Testis (tissue), 3 donors: ENCODE results near the gene LRMDA. TPM values are rescaled to one million over a fixed set of nuclear protein-coding genes. Genes with fewer than 3 reads are reported as not detected.

Experiments
- DNase-seq: peaks from one replicate; pipeline ENCODE4 v3.0.0-alpha.2; 2019
- H3K27ac ChIP-seq, 2 donors: fragments of 200-600 bp; sonication (generic); one replicate each; pipeline ENCODE4 v1.5.1; 2019
- H3K27me3 ChIP-seq: fragments of 200-600 bp; sonication (generic); one replicate; pipeline ENCODE4 v1.5.1; 2019
- H3K36me3 ChIP-seq: fragments of 200-600 bp; sonication (generic); one replicate; pipeline ENCODE4 v1.5.1; 2017; ENCODE audit warnings: low read depth; ENCODE audit errors: missing control alignments
- H3K4me1 ChIP-seq: fragments of 200-600 bp; sonication (generic); one replicate; pipeline ENCODE4 v1.5.1; 2019
- H3K4me3 ChIP-seq, 2 donors: fragments of 200-600 bp; sonication (generic); one replicate each; pipeline ENCODE4 v1.5.1; 2017 to 2019
- H3K9me3 ChIP-seq: fragments of 200-600 bp; sonication (generic); one replicate; pipeline ENCODE4 v1.5.1; 2017
- POLR2A ChIP-seq: fragments of 450-650 bp; IDR thresholded peaks from one replicate; pipeline ENCODE4 v1.6.1; 2017; ENCODE audit warnings: antibody characterized with exemption, mild to moderate bottlenecking, moderate library complexity
- WGBS, 2 donors: methylation state at CpG; one replicate each; pipeline ENCODE4 v1.1.5; 2018; 5-methylcytosine and 5-hydroxymethylcytosine counted together
- intact Hi-C: fragments of 100-400 bp; cut with DNase I; formaldehyde crosslinking; loops from one replicate; pipeline ENCODE4 v1.15.1; 2023; ENCODE audit warnings: low total_unique reads
- polyA plus RNA-seq: library from polyadenylated mRNA; stranded (reverse); fragments of 350-450 nt; fragmentation: Illumina TruSeq; extraction: RNeasy Lipid Tissue Mini Kit (QIAGEN cat#74804); gene quantifications from one replicate; pipeline ENCODE4 v1.2.3, GENCODE V29; 2014; ENCODE audit warnings: low read depth, low replicate concordance; ENCODE audit not compliant: insufficient read depth
- total RNA-seq, 2 donors: library from RNA; depleted of rRNA; stranded (reverse); fragments of >200 nt; gene quantifications; one replicate each; pipeline ENCODE4 v1.2.3, GENCODE V29; 2016
- TF ChIP-seq, protein P1 (sequence below), 3 experiments: fragments of 450-650 bp in 2 of 3; fragments of 200-600 bp in 1 of 3; sonication (generic) in 1 of 3; IDR thresholded peaks; one replicate each; pipeline ENCODE4 v1.5.1; 2016 to 2019; ENCODE audit warnings: antibody characterized with exemption in 3 of 3, mild to moderate bottlenecking in 2 of 3, moderate library complexity in 1 of 3

The LRMDA gene
- total and polyA plus RNA-seq, 3 donors from 2014 or later, result 7.6 to 13.8 (median 10.6) TPM

DNA sequence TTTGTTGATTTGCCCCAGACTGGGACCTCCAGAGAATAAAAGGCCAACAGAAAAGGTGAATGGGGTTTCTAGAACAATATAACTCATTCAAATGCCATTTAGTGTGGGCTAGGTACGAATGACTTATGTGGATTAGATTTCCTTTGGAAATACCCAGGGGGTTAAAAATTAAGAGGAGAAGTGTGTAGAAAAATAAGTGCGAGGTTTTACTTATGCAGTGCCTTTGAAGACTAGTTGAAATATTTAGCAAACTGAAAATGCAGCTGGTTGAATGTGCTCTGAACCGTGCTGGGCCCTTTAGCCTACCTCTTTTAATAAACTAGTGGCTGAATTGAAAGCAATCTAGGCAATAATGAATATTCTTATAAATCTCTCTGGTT, 180.6 kb downstream of the LRMDA start:
- intact Hi-C loops, result no loop called here

DNA sequence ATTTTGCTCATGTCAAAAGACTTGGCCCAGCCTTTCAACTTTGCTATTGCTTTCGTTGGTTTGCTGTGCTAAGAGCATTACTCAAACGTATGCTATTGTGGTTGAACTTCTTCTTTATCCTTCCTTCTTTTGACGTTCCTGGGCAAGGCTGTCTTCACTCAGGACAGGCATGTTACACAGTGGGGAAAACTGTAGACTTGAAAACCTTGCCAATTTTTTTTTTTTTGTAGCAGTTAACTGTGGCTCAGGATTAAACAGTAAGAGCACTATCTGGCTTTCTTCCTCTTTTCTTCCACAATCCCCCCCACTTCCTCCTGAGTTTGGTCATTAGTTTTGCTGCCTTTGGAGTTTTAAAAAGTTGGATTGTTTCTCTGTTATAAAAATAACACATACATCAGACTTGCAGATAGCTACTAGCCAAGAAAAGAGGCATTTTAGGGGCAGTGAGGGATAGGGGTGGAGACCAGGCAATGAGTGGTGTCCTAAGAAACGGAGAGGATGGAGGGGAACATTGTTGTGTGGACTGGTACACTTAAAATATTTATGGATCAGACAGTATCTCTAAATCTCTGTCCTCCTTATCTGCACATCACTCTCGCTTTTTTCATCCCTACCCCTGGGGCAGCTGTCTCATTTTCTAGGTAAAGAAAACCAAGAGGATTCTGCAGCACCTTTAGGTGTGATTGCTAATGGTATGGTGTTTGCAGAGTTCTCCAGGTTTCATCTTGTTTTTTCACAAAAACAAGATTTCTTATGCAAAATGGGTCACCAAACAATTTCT, 181.7 kb downstream of the LRMDA start:
- no peaks in the 10 kb centered on the region for H3K4me1 ChIP-seq
- H3K27me3 ChIP-seq, result no peaks in the 10 kb centered on the region
- intact Hi-C loops, result no loop called here

More for the DNA sequence above, 180.6 kb downstream of the LRMDA start:
- TF ChIP-seq POLR2A, result no peak
- TF ChIP-seq, protein P1, sequence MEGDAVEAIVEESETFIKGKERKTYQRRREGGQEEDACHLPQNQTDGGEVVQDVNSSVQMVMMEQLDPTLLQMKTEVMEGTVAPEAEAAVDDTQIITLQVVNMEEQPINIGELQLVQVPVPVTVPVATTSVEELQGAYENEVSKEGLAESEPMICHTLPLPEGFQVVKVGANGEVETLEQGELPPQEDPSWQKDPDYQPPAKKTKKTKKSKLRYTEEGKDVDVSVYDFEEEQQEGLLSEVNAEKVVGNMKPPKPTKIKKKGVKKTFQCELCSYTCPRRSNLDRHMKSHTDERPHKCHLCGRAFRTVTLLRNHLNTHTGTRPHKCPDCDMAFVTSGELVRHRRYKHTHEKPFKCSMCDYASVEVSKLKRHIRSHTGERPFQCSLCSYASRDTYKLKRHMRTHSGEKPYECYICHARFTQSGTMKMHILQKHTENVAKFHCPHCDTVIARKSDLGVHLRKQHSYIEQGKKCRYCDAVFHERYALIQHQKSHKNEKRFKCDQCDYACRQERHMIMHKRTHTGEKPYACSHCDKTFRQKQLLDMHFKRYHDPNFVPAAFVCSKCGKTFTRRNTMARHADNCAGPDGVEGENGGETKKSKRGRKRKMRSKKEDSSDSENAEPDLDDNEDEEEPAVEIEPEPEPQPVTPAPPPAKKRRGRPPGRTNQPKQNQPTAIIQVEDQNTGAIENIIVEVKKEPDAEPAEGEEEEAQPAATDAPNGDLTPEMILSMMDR (IDR thresholded peaks at IDR 0.05), result no peak
- Histone ChIP-seq H3K4me1 (peaks cover 2% of the 10 kb centered on the region), H3K27me3 (no peaks in the 10 kb centered on the region), H3K4me3 (no peak overlapping the region), H3K27ac (no peak overlapping the region), H3K36me3 (no peaks in the 10 kb centered on the region), H3K9me3 (no peaks in the 10 kb centered on the region)
- no peak for DNase-seq
- 81 to 93% methylated on average over 3 of the region's 3 CpGs for WGBS, 2 donors

DNA sequence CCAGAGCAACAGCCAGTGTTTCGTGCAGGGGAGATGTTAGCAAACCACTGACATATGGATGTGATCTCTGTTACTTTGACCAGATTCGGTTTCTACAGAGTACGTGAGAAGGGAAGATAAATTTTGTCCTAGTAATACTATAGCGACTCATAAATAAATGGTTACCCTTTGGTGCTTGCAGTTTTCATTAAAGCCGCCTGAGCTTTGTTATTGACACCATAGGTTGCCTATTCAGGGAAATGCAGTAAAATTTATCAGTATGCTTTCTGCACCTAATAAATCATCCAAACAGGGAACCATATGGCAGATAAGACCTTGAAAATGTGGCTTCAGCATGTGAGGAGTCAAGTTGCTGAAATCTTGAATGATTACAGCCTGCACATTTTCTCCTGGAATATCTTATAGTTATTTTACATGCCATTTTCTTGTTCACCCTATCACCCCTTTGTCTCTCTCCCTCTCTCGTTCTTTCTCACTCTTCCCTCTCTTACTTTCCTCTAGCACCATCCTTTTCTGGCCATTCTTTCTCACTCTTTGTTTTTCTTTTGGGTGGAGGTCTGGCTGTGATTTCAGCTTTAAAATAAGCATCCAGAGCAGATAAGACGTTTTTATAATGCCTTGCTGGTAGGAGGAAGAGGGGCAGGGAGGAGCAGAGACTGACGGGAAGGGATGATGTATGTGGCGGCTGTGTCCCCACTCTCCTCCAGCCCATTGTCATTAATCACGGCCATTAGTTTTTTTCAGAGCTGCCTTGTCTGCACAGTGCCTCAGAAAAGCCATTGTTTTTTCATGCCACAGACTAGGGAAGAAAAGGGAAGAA, 182.5 kb downstream of the LRMDA start:
- no peaks in the 10 kb centered on the region for H3K36me3 ChIP-seq
- H3K4me1 ChIP-seq, result no peaks in the 10 kb centered on the region
- DNase-seq, result no peak
- H3K9me3 ChIP-seq, result no peaks in the 10 kb centered on the region
- intact Hi-C loops, result no loop called here
- H3K4me3 ChIP-seq, result no peak overlapping the region
- H3K27me3 ChIP-seq, result no peaks in the 10 kb centered on the region
- TF ChIP-seq, protein P1 (IDR thresholded peaks at IDR 0.05), result no peak
- TF ChIP-seq POLR2A, result no peak
- no peak overlapping the region for H3K27ac ChIP-seq
- WGBS, 2 donors, result 53 to 60% methylated on average over 10 of the region's 10 CpGs

More for the DNA sequence above, 181.7 kb downstream of the LRMDA start:
- WGBS, 2 donors, result 48% methylated on average over 5 of the region's 5 CpGs
- Histone ChIP-seq H3K36me3 (no peaks in the 10 kb centered on the region), H3K9me3 (no peaks in the 10 kb centered on the region), H3K4me3 (no peak overlapping the region), H3K27ac (no peak overlapping the region)
- DNase-seq, result no peak
- TF ChIP-seq POLR2A, result no peak
- TF ChIP-seq, protein P1 (IDR thresholded peaks at IDR 0.05), result no peak

DNA sequence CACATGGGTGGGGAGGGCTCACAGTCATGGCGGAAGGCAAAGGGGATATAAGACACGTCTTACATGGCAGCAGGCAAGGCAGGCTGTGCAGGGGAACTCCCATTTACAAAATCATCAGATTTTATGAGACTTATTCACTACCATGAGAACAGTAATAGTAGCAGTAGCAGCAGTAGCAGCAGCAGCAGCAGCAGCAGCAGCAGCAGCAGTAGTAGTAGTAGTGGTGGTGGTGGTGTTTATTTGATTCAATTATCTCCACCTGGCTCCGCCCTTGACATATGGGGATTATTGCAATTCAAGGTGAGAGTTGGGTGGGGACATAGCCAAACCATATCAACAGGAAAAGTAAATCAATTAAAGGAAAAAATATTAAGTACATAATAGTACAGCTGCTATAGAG, 184.7 kb downstream of the LRMDA start:
- intact Hi-C loops, result no loop called here
- Histone ChIP-seq H3K27ac (no peak overlapping the region), H3K9me3 (no peaks in the 10 kb centered on the region), H3K4me1 (no peaks in the 10 kb centered on the region), H3K27me3 (no peaks in the 10 kb centered on the region), H3K4me3 (no peak overlapping the region), H3K36me3 (no peaks in the 10 kb centered on the region)
- no peak for DNase-seq
- 92 to 97% methylated on average over 3 of the region's 3 CpGs for WGBS, 2 donors
- TF ChIP-seq POLR2A, result no peak
- TF ChIP-seq, protein P1 (IDR thresholded peaks at IDR 0.05), result no peak
